Erythroblast (primary cell): ENCODE data around the gene SYTL1.
A peak's percentile ranks its signal among the peaks of the same experiment; 100 is the strongest.

ENCODE experiments used
- DNase-seq, 2 experiments: peaks; one replicate each; lab custom pipeline; 2025; lab: John Stamatoyannopoulos, UW
- GATA1 ChIP-seq: IDR thresholded peaks from 2 replicates; pipeline ENCODE4 v1.6.1; 2011; ENCODE audit warnings: low read depth, mild to moderate bottlenecking, control low read depth, low read length, moderate library complexity
- POLR2A ChIP-seq: IDR thresholded peaks from 2 replicates; pipeline ENCODE4 v1.6.1; 2011; ENCODE audit warnings: mild to moderate bottlenecking, low read length

The SYTL1 gene

DNA sequence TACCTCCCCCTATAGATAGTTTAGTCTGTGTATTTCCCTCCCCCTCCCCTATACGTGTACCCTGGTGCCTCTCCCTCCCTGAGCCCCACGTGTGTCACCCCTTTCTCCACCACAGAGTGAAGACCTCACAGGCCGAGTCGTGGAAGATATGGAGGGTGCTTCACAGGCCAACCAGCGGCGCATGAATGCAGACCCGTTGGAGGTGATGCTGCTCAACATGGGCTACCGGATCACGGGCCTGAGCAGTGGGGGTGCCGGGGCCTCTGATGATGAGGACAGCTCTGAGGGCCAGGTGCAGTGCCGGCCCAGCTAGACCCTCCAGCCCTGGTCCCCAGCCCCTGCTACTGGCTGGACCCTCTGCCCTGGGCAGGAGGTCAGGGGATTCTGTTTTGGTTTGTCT lies 35.8 kb upstream of the SYTL1 start:
- no peak for DNase-seq
- TF ChIP-seq GATA1 (no peak), POLR2A (no peak)

DNA sequence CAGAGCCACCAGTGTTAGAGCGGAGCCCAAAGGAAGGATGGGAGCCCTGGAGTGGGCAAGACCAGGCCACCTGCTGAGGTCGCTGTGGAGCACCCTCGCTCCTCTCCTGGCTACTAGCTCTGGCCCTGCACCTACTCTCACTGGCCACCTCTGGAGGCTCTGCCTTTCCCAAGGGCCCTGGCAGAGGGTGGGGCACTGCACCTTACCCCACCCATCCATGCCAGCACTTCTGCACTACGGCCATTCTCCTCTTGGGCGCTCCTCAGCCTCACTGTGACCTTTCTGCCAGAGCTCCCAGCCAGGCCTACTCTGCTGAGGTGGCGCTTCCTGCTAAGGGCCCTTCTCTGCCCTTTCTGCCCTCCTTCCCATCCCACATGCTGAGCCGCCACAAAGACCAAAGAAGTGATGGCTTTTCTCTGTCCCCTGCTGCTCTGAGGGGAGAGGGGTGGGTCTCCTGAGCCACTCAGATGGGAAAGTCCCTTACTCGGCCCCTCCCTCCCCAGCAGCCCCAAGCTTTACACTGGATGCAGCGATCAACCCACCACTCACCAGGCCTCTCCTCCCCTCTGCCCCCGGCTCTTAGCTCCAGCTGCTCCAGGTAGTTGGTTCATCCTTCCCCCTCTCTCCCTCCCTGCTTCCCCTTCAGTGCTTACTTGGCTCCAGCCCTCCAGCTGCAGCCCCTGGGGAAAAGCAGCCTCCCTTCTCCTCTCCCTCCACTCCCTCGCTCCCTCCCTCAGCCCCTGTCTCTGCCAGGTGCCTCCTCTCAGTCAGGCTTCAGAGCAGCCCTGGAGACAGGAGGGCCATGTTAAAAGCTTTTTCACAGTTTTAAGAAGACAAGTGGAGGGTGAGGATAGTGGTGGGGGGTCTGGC lies 34.7 kb upstream of the SYTL1 start:
- TF ChIP-seq POLR2A = no peak
- no peak for TF ChIP-seq GATA1
- no peak for DNase-seq

DNA sequence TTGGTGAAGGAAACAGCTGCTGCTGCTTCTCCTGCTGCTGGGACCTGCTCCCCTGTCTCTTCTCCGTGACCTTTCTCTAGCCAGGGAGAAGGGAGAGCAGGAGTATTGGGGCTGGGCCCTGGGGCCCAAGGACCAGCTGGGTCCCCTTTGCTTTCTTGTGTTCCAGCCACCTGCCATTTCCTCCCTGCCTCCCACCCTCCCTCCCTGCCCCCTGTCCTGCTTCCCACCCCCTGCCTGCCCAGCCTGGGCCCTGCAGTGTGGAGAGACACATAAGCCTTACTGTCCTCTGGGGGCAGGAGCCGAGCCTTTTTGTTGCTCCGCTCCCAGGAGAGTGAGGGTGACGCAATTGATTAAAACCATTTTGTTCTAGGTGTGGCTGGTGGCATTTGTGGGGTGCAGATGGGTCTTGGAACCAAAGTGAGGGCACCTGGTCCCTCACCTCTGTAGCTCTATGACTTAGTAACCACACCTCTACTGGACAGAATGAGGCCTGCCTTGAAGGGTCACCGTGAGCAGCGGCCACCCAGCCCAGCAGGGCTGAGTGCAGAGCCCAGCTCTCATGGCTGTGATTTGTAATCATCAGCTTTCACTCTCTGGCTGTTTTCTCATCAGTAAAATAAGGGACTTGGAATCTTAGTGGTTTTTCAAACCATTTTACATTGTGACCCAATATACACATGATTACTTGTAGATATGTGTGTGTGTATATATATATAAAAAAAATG lies 33.8 kb upstream of the SYTL1 start:
- no peak for TF ChIP-seq GATA1
- no peak for TF ChIP-seq POLR2A
- no peak for DNase-seq

DNA sequence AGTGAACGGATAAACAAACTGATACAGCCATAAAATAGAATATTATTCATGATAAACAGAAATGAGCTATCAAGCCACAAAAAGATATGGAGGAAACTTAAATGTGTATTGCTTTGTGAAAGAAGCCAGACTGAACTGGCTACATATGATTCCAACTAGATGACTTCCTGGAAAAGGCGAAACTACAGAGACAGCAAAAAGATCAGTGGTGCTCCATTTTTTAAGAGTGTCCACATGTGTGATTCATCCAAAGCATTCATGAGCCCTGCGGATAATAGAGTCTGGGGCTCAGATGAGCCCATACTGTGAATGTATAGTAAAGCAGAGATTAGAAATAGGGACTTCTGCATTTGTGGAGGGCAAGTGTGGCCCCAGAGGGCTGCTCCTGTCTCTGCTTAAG lies 27.7 kb upstream of the SYTL1 start:
- no peak for DNase-seq
- TF ChIP-seq GATA1 (no peak), POLR2A (no peak)

DNA sequence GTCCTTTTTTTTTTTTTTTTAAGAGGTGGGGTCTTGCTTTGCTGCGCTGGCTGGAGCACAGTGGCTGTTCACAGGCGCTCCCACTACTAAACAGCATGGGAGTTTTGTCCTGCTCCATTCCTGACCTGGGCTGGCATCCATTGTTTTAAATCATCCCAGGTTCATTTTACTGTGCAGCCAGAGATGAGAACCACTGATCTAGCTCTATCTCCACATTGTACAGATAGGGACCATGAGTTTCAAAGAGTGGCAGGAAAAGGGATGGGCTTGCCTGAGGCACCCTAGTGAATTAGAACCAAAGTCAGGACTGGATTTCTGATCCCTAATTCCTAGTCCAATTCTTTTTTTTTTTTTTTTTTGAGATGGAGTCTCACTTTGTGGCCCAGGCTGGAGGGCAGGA lies 27.1 kb upstream of the SYTL1 start:
- TF ChIP-seq GATA1 (no peak), POLR2A (no peak)
- no peak for DNase-seq

DNA sequence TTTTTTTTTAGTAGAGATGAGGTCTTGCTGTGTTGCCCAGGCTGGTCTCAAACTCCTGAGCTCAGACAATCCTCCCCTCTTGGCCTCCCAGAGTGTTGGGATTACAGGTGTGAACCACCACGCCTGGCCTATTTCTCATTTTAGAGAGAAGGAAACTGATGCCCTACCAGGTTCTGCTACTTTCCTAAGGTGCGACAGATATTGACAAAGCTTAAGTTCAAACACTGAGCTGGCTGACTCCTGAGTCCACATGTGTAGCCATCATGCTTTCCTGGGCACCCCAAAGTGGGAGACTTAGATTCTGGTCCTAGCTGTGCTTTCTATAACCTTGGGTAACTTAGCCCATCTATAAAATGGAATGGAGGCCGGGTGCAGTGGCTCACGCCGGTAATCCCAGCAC lies 25.0 kb upstream of the SYTL1 start:
- no peak for DNase-seq
- no peak for TF ChIP-seq GATA1
- no peak for TF ChIP-seq POLR2A

DNA sequence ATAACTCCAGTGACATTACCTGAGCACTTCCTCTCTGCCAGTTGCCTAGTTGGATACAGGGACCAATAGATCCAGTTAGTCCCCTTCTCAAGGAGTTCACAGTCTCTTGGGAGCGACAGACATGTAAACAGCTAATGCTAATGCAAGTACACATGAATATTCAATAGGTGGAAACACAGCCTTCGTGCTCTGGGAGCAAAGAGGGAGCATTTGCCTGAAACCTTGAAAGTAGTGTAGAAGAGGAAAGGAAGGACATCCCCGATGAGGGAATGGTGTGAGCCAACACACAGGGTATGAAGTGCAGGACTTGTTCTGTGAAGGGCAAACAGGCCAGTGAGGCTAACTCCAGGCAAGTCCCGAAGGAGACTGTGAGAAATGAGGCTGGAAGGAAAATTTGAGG lies 23.7 kb upstream of the SYTL1 start:
- DNase-seq = no peak
- TF ChIP-seq GATA1 = no peak
- TF ChIP-seq POLR2A = no peak

DNA sequence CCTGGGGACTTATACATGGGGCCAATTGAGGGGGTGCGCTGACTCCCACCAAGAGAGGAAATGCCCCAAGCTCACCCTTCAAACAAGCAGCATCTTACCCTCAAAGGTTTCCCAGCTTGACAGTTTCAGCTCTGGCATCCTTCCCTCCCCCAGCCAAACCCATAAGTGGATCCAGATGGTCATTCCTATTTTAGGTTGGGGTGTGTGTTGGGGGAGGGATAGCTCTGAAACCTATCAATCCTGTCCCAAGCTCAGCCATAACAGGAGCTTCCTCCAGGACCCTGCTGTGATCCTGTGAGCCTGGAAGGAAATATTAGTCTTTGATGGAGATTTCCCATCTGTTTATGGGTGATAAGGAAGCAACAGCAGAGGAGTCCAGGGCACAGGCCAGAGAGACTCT lies 23.2 kb upstream of the SYTL1 start:
- TF ChIP-seq GATA1 (no peak), POLR2A (no peak)
- no peak for DNase-seq

DNA sequence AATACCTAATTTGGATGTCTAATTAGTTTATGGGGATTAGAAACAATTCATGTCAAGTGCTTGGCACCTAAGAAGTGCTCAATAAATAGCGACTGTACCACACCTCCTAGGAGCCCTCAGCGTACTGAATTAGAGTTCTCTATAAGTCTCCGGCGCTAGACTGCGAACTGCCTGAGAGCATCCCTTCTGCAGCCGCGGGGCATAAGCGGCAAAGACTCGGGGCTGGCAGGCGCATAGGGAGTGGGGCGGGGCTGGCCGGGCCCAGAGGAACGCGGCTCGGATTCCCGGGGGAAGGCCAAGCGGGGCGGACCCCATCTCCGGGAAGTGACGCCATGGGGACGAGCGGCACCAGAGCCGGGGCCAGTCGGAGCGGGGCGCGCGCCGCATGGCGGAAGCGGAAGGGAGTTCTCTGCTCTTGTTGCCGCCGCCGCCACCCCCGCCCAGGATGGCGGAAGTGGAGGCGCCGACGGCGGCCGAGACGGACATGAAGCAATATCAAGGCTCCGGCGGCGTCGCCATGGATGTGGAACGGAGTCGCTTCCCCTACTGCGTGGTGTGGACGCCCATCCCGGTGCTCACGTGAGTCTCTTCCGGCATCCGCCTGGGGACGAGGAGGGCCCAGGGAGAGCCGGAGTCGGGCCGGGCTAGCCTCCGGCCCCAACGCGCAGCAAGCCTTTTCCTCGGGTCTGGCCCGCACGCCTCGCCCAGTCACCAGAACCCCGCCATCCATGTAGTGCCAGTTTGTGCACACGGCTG lies 19.8 kb upstream of the SYTL1 start, which contains the start of gene TMEM222:
Gene TMEM222, plus strand, starts transcription at position 351 of the 756 bp plus-strand sequence. Its CDS starts 35 bp downstream, at position 386.
- peak; percentile 98 for DNase-seq
- TF ChIP-seq POLR2A (peak; percentile 90), GATA1 (no peak)

DNA sequence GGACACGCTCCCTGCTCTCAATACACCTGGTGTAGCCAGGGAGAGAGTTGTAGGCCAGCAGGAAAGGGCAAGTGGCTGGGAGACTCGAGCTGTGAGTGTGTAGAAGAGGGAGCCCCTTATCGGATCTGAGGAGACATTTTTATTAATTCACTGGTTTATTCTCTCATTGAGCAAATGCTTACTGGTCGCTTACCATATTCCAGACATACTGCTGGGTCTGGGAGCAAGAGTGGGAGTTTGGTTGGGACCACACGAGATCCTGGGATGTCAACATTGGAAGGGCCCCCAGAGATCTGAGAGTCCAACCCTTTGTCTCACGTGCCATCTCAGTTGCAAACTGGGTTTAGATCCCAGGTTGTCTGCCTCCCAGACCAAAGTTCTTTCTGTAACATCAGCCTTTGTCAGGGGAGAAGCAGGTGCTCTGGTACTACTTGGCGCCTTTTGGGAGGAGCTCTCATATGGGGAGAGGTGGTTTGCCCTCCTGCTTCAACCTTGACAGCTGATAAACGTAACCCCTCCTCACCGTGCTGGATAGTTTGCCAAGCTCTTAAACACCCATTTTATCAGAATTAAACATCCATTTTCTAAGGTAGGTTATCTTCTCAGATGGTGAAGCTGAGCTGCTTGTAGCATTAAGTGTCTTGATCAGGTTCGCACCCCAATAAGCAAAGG lies 19.1 kb upstream of the SYTL1 start:
- peak in 1 of 2 experiments; percentile 65 for DNase-seq
- TF ChIP-seq GATA1 = no peak
- TF ChIP-seq POLR2A = peak; percentile 60

DNA sequence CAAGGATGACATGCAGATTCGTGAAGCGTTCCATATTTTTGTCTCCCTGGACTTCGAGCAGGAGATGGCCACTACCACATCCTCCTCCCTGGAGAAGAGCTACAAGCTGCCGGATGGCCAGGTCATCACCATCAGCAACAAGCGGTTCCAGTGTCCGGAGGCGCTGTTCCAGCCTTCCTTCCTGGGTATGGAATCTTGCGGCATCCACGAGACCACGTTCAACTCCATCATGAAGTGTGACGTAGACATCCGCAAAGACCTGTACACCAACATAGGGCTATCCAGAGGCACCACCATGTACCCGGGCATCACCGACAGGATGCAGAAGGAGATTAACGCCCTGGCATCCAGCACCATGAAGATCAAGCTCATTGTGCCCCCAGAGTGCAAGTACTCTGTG lies 16.5 kb upstream of the SYTL1 start:
- TF ChIP-seq GATA1 (no peak), POLR2A (no peak)
- no peak for DNase-seq

DNA sequence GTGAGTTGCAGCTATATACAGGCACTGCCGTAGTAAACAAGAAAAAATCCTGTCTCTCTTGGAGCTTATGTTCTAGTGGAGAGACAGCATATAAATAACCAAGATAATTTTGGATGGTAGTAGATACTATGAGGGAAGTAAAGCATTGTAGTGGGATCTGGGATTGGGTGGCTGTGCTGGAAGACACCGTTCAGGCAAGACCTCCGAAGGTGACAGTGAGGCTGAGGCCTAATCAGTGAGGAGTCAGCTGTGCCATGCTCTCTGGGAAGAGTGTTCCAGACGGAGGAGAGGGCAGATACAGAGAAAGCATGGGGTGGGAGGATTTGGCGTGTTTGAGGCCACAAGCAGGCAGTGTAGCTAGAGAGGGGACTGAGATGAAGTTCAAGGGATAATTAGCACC lies 13.9 kb upstream of the SYTL1 start:
- no peak for DNase-seq
- TF ChIP-seq POLR2A (no peak), GATA1 (no peak)

DNA sequence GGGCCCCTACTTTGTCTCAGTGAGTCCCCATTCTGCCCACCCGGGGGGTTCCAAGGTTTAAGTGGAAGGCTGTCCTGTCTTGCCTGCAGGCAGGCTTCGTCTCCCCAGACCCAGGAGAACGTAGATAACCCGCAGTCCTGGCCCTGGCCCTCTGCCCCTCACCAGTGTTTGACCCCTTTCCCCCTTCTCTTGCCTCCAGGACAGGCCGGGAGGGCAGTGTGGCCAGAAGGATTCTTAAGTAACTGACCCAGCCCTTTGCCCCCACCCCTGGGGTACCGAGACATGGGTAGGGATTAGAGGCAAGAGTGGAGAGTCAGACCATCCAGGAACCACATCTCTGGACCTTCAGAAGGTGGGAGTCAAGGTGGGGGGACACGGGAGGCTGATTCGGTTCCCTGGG lies 11.0 kb upstream of the SYTL1 start:
- DNase-seq = no peak
- TF ChIP-seq GATA1 (no peak), POLR2A (no peak)

DNA sequence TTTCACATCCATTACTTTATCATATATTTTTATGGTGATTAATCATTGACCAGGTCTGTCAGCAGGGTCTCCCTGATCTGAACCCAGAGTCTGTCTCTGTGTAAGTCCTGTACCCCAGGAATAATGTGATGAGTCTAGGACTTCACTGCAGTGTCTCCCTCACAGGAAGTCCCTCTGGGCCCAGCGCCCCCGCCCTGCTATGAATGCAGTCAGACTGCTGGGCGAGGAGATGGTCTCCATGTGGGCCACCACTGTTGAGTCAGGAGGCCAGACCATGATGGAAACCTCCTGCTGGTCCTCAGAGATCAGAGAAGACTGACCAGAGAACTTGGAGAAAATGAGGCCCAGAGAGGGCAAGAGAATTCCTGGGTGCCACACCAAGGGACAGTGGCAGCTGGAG lies 10.4 kb upstream of the SYTL1 start:
- no peak for TF ChIP-seq POLR2A
- no peak for TF ChIP-seq GATA1
- DNase-seq = no peak
